Astrocyte of the cerebellum (primary cell): ENCODE data around the gene AHI1.

Source experiments
- DNase-seq: peaks from one replicate; pipeline ENCODE4 v3.0.0-alpha.2; 2011; ENCODE audit warnings: low read depth
- H3K4me3 ChIP-seq: 2 replicates; pipeline ENCODE4 v1.5.1; 2011; ENCODE audit warnings: mild to moderate bottlenecking, low read depth, low read length, moderate library complexity
- CTCF ChIP-seq: IDR thresholded peaks from 2 replicates; pipeline ENCODE4 v1.5.1; 2012; ENCODE audit warnings: low read length, low read depth, moderate library complexity, mild to moderate bottlenecking; ENCODE audit errors: missing control alignments
- in situ Hi-C: cut with HindIII; loops from 2 replicates; pipeline ENCODE4 v1.10.0; 2017; ENCODE audit warnings: low sequenced_read_pairs

The AHI1 gene

DNA sequence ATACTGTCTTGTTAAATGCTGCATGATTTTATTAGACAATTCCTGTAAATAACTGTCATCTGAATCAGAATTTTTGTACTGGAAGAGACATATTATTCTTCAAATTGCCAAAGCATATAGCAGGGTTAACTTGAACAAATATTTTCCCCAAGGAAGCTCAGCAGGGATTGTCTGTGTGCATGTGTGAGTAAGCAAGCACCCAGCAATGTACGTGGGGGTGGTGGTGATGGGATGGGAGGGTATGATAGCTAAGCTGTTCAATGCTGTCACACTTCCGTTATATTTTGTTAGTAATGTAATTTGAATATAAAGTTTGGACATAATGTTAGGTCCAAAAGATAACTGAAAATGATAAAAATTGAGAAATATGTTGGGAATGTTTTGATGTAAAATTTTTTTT is 198.3 kb downstream of the AHI1 start:
- DNase-seq: peak; percentile 3

GRCh38 chr6:135298455-135298854 is 199.1 kb downstream of the AHI1 start:
- in situ Hi-C loops: no loop called here
- TF ChIP-seq CTCF: no peak
- H3K4me3 ChIP-seq: no peak overlapping the region

More for the DNA sequence above, 198.3 kb downstream of the AHI1 start:
- in situ Hi-C loops: no loop called here
- no peak for TF ChIP-seq CTCF
- no peak overlapping the region for H3K4me3 ChIP-seq

DNA sequence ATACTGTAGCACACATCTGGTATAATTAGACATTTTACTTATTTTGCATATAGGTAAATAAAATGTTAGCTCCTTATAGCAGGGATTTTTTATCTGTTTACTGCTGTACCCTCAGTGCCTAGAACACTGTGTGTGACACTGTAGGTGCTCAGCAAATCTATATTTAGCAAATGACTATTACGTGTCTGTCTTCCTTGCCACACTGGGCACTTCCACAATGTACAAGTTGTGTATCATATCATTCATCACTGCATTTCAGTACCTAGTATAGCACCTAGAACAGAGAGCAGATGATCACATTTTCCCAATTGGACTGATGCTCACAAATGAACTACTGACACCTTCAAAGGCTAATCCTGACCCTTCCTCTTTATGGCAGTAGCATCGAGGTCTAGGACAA is 200.8 kb downstream of the AHI1 start:
- in situ Hi-C loops: no loop called here
- no peak for DNase-seq
- TF ChIP-seq CTCF: no peak
- no peak overlapping the region for H3K4me3 ChIP-seq

More at GRCh38 chr6:135298455-135298854, 199.1 kb downstream of the AHI1 start:
- DNase-seq: no peak

DNA sequence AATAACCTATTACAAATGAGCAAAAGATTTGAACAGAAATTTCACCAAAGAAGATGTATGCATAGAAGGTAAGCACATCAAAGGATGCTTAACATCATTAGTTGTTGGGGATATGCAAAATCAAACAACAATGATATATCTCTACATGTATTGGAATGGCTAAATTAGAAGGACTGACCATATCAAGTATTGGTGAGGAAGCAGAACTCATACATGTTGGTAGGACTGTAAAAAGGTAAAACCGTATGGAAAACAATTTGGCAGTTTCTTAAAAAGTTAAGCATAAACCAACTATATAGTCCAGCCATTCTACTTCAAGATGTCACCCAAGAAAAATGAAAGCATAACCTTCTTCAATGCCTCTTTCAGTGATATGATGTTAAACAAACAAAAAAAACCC is 202.5 kb downstream of the AHI1 start:
- no peak for TF ChIP-seq CTCF
- in situ Hi-C loops: no loop called here
- H3K4me3 ChIP-seq: no peak overlapping the region
- DNase-seq: no peak

DNA sequence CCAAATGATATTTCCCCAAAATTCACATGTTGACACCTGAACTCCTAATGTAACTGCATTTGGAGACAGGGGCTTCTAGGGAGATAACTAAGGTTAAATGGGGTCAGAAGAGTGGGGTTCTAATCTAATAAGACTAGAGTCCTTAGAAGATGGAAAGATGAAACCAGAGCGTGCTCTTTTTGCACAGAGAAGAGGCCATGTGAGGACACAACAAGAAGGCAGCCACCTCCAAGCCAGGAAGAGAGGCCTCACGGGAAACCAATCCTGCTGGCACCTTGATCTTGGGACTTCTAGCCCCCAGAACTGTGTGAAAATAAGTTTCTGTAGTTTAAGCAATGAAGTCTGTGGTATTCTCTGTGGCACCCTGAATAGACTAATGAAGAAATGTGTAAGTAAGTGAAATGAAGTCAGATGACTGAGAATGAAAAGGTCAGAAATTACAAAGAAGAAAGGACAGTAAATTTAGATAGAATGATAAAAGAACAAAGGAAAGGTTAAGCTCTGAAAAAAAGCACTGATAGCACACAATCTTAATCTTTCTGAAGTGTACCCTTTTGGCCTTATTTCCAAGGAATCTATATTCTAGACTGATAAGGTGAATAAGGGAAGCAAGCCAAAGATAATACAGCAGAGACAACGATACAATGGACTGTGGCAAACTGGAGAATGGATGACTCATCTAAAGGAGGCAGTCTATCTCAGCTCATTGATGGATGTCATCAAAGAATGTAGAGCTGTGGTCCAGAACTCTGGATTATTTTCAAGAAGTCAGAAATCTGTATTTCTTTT is 206.1 kb downstream of the AHI1 start:
- in situ Hi-C loops: no loop called here
- DNase-seq: peak; percentile 4
- no peak for TF ChIP-seq CTCF
- H3K4me3 ChIP-seq: no peak overlapping the region

DNA sequence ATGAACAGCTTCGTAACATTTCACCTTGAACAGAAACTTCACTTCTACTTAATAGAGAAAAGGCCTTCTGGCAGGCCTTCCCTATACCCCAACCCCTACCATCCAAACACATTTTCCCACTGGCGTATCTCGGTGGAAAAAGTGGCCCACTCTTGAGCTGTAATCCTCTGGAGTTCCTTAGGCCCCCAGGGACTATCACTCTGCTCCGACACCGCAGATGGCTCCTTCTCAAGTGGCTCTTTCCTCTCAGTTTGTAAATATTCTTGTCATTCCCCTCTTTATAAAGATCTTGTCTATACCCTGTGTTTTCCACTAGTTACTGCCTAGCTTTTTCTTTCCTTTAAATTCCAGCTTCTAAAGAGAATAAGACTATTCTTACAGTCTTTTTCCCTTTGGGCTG is 207.7 kb downstream of the AHI1 start:
- no peak for TF ChIP-seq CTCF
- no peak overlapping the region for H3K4me3 ChIP-seq
- in situ Hi-C loops: no loop called here
- DNase-seq: no peak
